Right lobe of liver (tissue), 4 donors: Measurements from ENCODE around the gene FAAH2.

Experiments
- CTCF ChIP-seq, 4 donors: fragments of 200-600 bp in 3 of 4; fragments of 450-650 bp in 1 of 4; IDR thresholded peaks; one replicate each; pipeline versions ENCODE4 v1.5.1 to v1.8.0; 2016 to 2022; ENCODE audit warnings: antibody characterized with exemption in 4 of 4, mild to moderate bottlenecking in 2 of 4
- POLR2A ChIP-seq: fragments of 450-650 bp; IDR thresholded peaks from one replicate; pipeline ENCODE4 v1.6.1; 2017; ENCODE audit warnings: antibody characterized with exemption, mild to moderate bottlenecking
- donor health status: DM: no; HTN: no; CAD: no.
- donor health status: DM: no; HTN: no; CAD: no.
- donor health status: DM: no; HTN: yes; CAD: no.

DNA sequence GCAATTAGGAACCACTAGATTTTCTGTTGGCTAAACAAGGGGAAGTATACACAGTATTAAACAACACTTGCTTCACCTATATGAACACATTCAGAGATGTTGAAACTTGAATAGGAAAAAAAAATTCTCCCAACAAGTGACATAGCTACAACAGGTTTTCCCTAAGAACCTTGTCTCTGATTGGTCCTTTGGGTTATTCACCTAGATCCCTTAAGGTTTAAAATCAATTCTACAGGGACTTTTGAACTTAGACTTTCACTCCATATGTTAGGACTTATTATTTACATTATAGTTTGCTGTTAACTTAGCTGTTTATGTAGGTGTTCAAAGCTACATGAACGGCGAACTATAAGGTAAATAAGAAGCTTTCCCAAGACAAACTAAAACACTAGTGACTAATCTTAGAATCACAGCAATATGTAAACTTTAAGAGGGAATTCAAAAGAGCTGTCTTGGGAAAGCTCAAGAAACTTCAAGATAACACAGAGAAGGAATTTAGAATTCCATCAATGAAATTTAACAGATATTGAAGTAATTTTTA lies 233.1 kb downstream of the FAAH2 start:
- TF ChIP-seq CTCF (IDR thresholded peaks at IDR 0.05), result no peak
- TF ChIP-seq POLR2A, result no peak
